ENCODE results near the gene SLC35E1.

GRCh38 chr19:16522559-16523377, 49.4 kb downstream of the SLC35E1 start:
- TF ChIP-seq CTCF (IDR thresholded peaks at IDR 0.05) (no peak), POLR2A (IDR thresholded peaks at IDR 0.05) (no peak)
